Ectodermal cell (in vitro differentiated cells): Measurements from ENCODE around the gene MYOG.

ENCODE experiments used
- H3K27ac ChIP-seq: 2 replicates; pipeline ENCODE4 v1.7.0; 2013; ENCODE audit warnings: mild to moderate bottlenecking, low read depth, low read length; ENCODE audit not compliant: insufficient read depth, poor library complexity, severe bottlenecking
- H3K27me3 ChIP-seq: 2 replicates; pipeline ENCODE4 v1.7.0; 2013; ENCODE audit warnings: mild to moderate bottlenecking, low read length; ENCODE audit not compliant: insufficient read depth, control insufficient read depth, poor library complexity, severe bottlenecking
- H3K36me3 ChIP-seq: one replicate; pipeline ENCODE4 v1.7.0; 2013; ENCODE audit warnings: low read length; ENCODE audit not compliant: control insufficient read depth, insufficient read depth
- H3K4me1 ChIP-seq: one replicate; pipeline ENCODE4 v1.7.0; 2013; ENCODE audit warnings: low read length; ENCODE audit not compliant: control insufficient read depth, insufficient read depth
- H3K4me3 ChIP-seq: 2 replicates; pipeline ENCODE4 v1.7.0; 2013; ENCODE audit warnings: low read depth, low read length, control low read depth; ENCODE audit not compliant: insufficient read depth
- H3K9me3 ChIP-seq: 2 replicates; pipeline ENCODE4 v1.7.0; 2013; ENCODE audit warnings: mild to moderate bottlenecking, low read length, moderate library complexity; ENCODE audit not compliant: control insufficient read depth
- WGBS, 2 experiments: methylation state at CpG; one replicate each; pipeline ENCODE4 v1.1.7; 2013; ENCODE audit warnings: missing lambda C conversion rate in 2 of 2; 5-methylcytosine and 5-hydroxymethylcytosine counted together

The MYOG gene

GRCh38 chr1:203056516-203056915 is 29.3 kb downstream of the MYOG start:
- H3K4me3 ChIP-seq, result no peak overlapping the region
- 95 to 97% methylated on average over 6 of the region's 6 CpGs for WGBS, 2 experiments
- H3K36me3 ChIP-seq, result peaks cover 4% of the 10 kb centered on the region
- H3K4me1 ChIP-seq, result peaks cover 11% of the 10 kb centered on the region
- H3K27me3 ChIP-seq, result no peaks in the 10 kb centered on the region
- H3K27ac ChIP-seq, result no peak overlapping the region
- H3K9me3 ChIP-seq, result no peaks in the 10 kb centered on the region

GRCh38 chr1:203056012-203056411 is 29.8 kb downstream of the MYOG start:
- 94 to 95% methylated on average over 7 of the region's 7 CpGs for WGBS, 2 experiments
- H3K27me3 ChIP-seq, result no peaks in the 10 kb centered on the region
- no peak overlapping the region for H3K27ac ChIP-seq
- peaks cover 3% of the 10 kb centered on the region for H3K36me3 ChIP-seq
- H3K9me3 ChIP-seq, result no peaks in the 10 kb centered on the region
- H3K4me3 ChIP-seq, result no peak overlapping the region
- H3K4me1 ChIP-seq, result peaks cover 11% of the 10 kb centered on the region

GRCh38 chr1:203055161-203055799 is 30.5 kb downstream of the MYOG start:
- H3K4me3 ChIP-seq, result no peak overlapping the region
- no peaks in the 10 kb centered on the region for H3K9me3 ChIP-seq
- H3K36me3 ChIP-seq, result no peaks in the 10 kb centered on the region
- peaks cover 11% of the 10 kb centered on the region for H3K4me1 ChIP-seq
- no peaks in the 10 kb centered on the region for H3K27me3 ChIP-seq
- no peak overlapping the region for H3K27ac ChIP-seq
- WGBS, 2 experiments, result 73 to 75% methylated on average over 24 of the region's 24 CpGs

- H3K27me3 ChIP-seq, result no peaks in the 10 kb centered on the region
- no peaks in the 10 kb centered on the region for H3K36me3 ChIP-seq
- no peaks in the 10 kb centered on the region for H3K9me3 ChIP-seq
- 71 to 80% methylated on average over 3 to 5 of the region's 5 CpGs for WGBS, 2 experiments
- no peak overlapping the region for H3K27ac ChIP-seq
- H3K4me3 ChIP-seq, result no peak overlapping the region
- H3K4me1 ChIP-seq, result peaks cover 11% of the 10 kb centered on the region
Measured at GRCh38 chr1:203054642-203055041, 31.2 kb downstream of the MYOG start.

- Histone ChIP-seq H3K27ac (no peak overlapping the region), H3K36me3 (no peaks in the 10 kb centered on the region)
- 66 to 71% methylated on average over 1 of the region's 1 CpG for WGBS, 2 experiments
Measured at GRCh38 chr1:203054184-203054583, 31.6 kb downstream of the MYOG start.

GRCh38 chr1:203052601-203053000 is 33.2 kb downstream of the MYOG start:
- H3K27me3 ChIP-seq, result no peaks in the 10 kb centered on the region
- no peaks in the 10 kb centered on the region for H3K36me3 ChIP-seq
- no peaks in the 10 kb centered on the region for H3K9me3 ChIP-seq
- no peak overlapping the region for H3K27ac ChIP-seq
- 90 to 92% methylated on average over 2 to 3 of the region's 3 CpGs for WGBS, 2 experiments
- H3K4me3 ChIP-seq, result no peak overlapping the region
- peaks cover 11% of the 10 kb centered on the region for H3K4me1 ChIP-seq

More at GRCh38 chr1:203054184-203054583, 31.6 kb downstream of the MYOG start:
- H3K4me1 ChIP-seq, result peaks cover 11% of the 10 kb centered on the region
- H3K9me3 ChIP-seq, result no peaks in the 10 kb centered on the region
- H3K27me3 ChIP-seq, result no peaks in the 10 kb centered on the region
- no peak overlapping the region for H3K4me3 ChIP-seq

- Histone ChIP-seq H3K27ac (no peak overlapping the region), H3K4me1 (peaks cover 11% of the 10 kb centered on the region), H3K27me3 (no peaks in the 10 kb centered on the region), H3K4me3 (no peak overlapping the region), H3K36me3 (no peaks in the 10 kb centered on the region), H3K9me3 (no peaks in the 10 kb centered on the region)
- 78 to 79% methylated on average over 20 of the region's 20 CpGs for WGBS, 2 experiments
Measured at GRCh38 chr1:203051841-203052324, 33.9 kb downstream of the MYOG start.

GRCh38 chr1:203050826-203051225 is 35.0 kb downstream of the MYOG start:
- 88 to 90% methylated on average over 2 to 4 of the region's 4 CpGs for WGBS, 2 experiments
- Histone ChIP-seq H3K36me3 (no peaks in the 10 kb centered on the region), H3K9me3 (no peaks in the 10 kb centered on the region), H3K4me3 (no peak overlapping the region), H3K27me3 (no peaks in the 10 kb centered on the region), H3K27ac (no peak overlapping the region), H3K4me1 (peaks cover 11% of the 10 kb centered on the region)

GRCh38 chr1:203049576-203050180 is 36.1 kb downstream of the MYOG start:
- no peaks in the 10 kb centered on the region for H3K27me3 ChIP-seq
- WGBS, 2 experiments, result 92% methylated on average over 14 of the region's 14 CpGs
- H3K4me1 ChIP-seq, result peaks cover 10% of the 10 kb centered on the region
- no peak overlapping the region for H3K4me3 ChIP-seq
- H3K27ac ChIP-seq, result no peak overlapping the region
- H3K9me3 ChIP-seq, result no peaks in the 10 kb centered on the region
- H3K36me3 ChIP-seq, result no peaks in the 10 kb centered on the region

GRCh38 chr1:203049077-203049476 is 36.7 kb downstream of the MYOG start:
- H3K27ac ChIP-seq, result no peak overlapping the region
- H3K9me3 ChIP-seq, result no peaks in the 10 kb centered on the region
- H3K27me3 ChIP-seq, result no peaks in the 10 kb centered on the region
- 68 to 75% methylated on average over 4 of the region's 4 CpGs for WGBS, 2 experiments
- no peaks in the 10 kb centered on the region for H3K36me3 ChIP-seq
- H3K4me1 ChIP-seq, result peaks cover 10% of the 10 kb centered on the region
- H3K4me3 ChIP-seq, result no peak overlapping the region
